Measurements from ENCODE around the gene B4GALT1. TPM values are rescaled to one million over a fixed set of nuclear protein-coding genes. Genes with fewer than 3 reads are reported as not detected.

Gene B4GALT1
- total RNA-seq, 1 experiment from 2014 or later: 31.4 TPM

GRCh38 chr9:33129886-33130881, 37.0 kb downstream of the B4GALT1 start:
- no peaks in the 10 kb centered on the region for H3K9me2 ChIP-seq (ENCODE audit: insufficient read depth)
- ChIA-PET RAD21 (ENCODE audit: low non-redundant PET in 1 of 2, low total read pairs in 2 of 2, uncharacterized antibody in 2 of 2, unreplicated experiment in 2 of 2) (no interaction called here), CTCF (no interaction called here), POLR2A (no interaction called here)
- intact Hi-C loops (cut with micrococcal nuclease): no loop called here
- no peaks in the 10 kb centered on the region for H3K79me2 ChIP-seq (ENCODE audit: insufficient read depth, low read length)
- DNase-seq (ENCODE audit: low read depth, low spot score): no peak
- no peaks in the 10 kb centered on the region for H3K27me3 ChIP-seq (ENCODE audit: insufficient read depth, low read length)
- H3K36me3 ChIP-seq (ENCODE audit: control insufficient read depth in 1 of 2, insufficient read depth in 2 of 2, low read length in 2 of 2): no peaks in the 10 kb centered on the region
- H4K20me1 ChIP-seq (ENCODE audit: insufficient read depth): no peaks in the 10 kb centered on the region
- H2AFZ ChIP-seq (ENCODE audit: low read depth, low read length, poor library complexity, severe bottlenecking): no peak overlapping the region
- ATAC-seq: 0 out of 2 replicates have a peak, but pooled peaks have one; percentile 48
- peak overlapping the region; percentile 20 for H3K4me2 ChIP-seq (ENCODE audit: low read length)
- H3K4me3 ChIP-seq (replicated peaks in 1 of 2; ENCODE audit: low read depth in 1 of 2, low read length in 2 of 2): no peak overlapping the region
- H3K9me3 ChIP-seq (ENCODE audit: control insufficient read depth in 1 of 2, insufficient read depth in 1 of 2, low read depth in 1 of 2, low read length in 2 of 2): no peaks in the 10 kb centered on the region
- peaks cover 9 to 35% of the 10 kb centered on the region in 2 experiments; a peak in 3 of 4 replicates for H3K4me1 ChIP-seq (ENCODE audit: control insufficient read depth in 1 of 2, insufficient read depth in 2 of 2, low read length in 2 of 2)
- BruUV-seq (replicated peaks): no TSS peak
- H3K27ac ChIP-seq (ENCODE audit: low read depth, low read length): no peak overlapping the region
- no peak for TF ChIP-seq SP1 (IDR thresholded peaks at IDR 0.05; ENCODE audit: low read depth)
- TF ChIP-seq EGR1 (IDR thresholded peaks at IDR 0.05; ENCODE audit: low read depth): no peak
- no peak for TF ChIP-seq JUND (IDR thresholded peaks at IDR 0.05)
- TF ChIP-seq CTCF (IDR thresholded peaks at IDR 0.05 in 2 of 3, conservative IDR thresholded peaks at IDR 0.05 in 1 of 3; ENCODE audit: borderline replicate concordance in 1 of 3, insufficient read depth in 1 of 3, low read depth in 2 of 3, low read length in 2 of 3): no peak
- TF ChIP-seq REST (IDR thresholded peaks at IDR 0.05; ENCODE audit: low read depth): no peak
- TF ChIP-seq EZH2phosphoT487 (IDR thresholded peaks at IDR 0.05; ENCODE audit: borderline replicate concordance): no peak
- TF ChIP-seq ZFX (IDR thresholded peaks at IDR 0.05): no peak
- TF ChIP-seq CEBPB (IDR thresholded peaks at IDR 0.05; ENCODE audit: low read depth): no peak
- no peak for TF ChIP-seq SIN3A (IDR thresholded peaks at IDR 0.05; ENCODE audit: low read depth)
- TF ChIP-seq POLR2A (IDR thresholded peaks at IDR 0.05; ENCODE audit: borderline replicate concordance, extremely low read depth, insufficient read depth, insufficient read length): no peak
- TF ChIP-seq ATF3 (IDR thresholded peaks at IDR 0.05): no peak
- H3K9ac ChIP-seq (ENCODE audit: low read length): no peak overlapping the region

Measured in HCT116 (cell line).